Measurements from ENCODE around the gene MXI1.

GRCh38 chr10:110285501-110285900 lies 78.1 kb downstream of the MXI1 start:
- TF ChIP-seq CTCF (conservative IDR thresholded peaks at IDR 0.05) (no peak), EZH2 (IDR thresholded peaks at IDR 0.05; ENCODE audit: low read depth) (no peak)

Measured in PC-9 (cell line).